ENCODE data around the gene AP5S1.

- TF ChIP-seq, protein P1, sequence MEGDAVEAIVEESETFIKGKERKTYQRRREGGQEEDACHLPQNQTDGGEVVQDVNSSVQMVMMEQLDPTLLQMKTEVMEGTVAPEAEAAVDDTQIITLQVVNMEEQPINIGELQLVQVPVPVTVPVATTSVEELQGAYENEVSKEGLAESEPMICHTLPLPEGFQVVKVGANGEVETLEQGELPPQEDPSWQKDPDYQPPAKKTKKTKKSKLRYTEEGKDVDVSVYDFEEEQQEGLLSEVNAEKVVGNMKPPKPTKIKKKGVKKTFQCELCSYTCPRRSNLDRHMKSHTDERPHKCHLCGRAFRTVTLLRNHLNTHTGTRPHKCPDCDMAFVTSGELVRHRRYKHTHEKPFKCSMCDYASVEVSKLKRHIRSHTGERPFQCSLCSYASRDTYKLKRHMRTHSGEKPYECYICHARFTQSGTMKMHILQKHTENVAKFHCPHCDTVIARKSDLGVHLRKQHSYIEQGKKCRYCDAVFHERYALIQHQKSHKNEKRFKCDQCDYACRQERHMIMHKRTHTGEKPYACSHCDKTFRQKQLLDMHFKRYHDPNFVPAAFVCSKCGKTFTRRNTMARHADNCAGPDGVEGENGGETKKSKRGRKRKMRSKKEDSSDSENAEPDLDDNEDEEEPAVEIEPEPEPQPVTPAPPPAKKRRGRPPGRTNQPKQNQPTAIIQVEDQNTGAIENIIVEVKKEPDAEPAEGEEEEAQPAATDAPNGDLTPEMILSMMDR (IDR thresholded peaks at IDR 0.05; ENCODE audit: borderline replicate concordance, extremely low read depth, low read length, poor library complexity, severe bottlenecking): no peak
- TF ChIP-seq EZH2 (IDR thresholded peaks at IDR 0.05; ENCODE audit: borderline replicate concordance, low read depth, low read length, severe bottlenecking): no peak
Measured at GRCh38 chr20:3788685-3789155, 31.6 kb upstream of the AP5S1 start.

Measured in DND-41 (cell line).